Measurements from ENCODE around the gene LRRC28. TPM values are rescaled to one million over a fixed set of nuclear protein-coding genes. Genes with fewer than 3 reads are reported as not detected.
A peak's percentile ranks its signal among the peaks of the same experiment; 100 is the strongest.

The LRRC28 gene
- total RNA-seq, 2 donors from 2014 or later: 21.3 to 27.7 TPM

GRCh38 chr15:99410477-99410876 is 159.2 kb downstream of the LRRC28 start:
- Mint-ChIP-seq H3K36me3 (no peaks in the 10 kb centered on the region), H3K27ac (no peak overlapping the region), H3K9me3 (no peaks in the 10 kb centered on the region)
- ATAC-seq (no peak), DNase-seq (ENCODE audit: low spot score in 2 of 2) (no peak)

GRCh38 chr15:99411234-99411633 is 160.0 kb downstream of the LRRC28 start:
- ATAC-seq (no peak), DNase-seq (ENCODE audit: low spot score in 2 of 2) (no peak)
- H3K27ac Mint-ChIP-seq: no peak overlapping the region
- no peaks in the 10 kb centered on the region for H3K9me3 Mint-ChIP-seq
- H3K36me3 Mint-ChIP-seq: no peaks in the 10 kb centered on the region

- DNase-seq (ENCODE audit: low spot score in 2 of 2) (no peak), ATAC-seq (no peak)
- no peak overlapping the region for H3K27ac Mint-ChIP-seq
- H3K9me3 Mint-ChIP-seq: no peaks in the 10 kb centered on the region
- no peaks in the 10 kb centered on the region for H3K36me3 Mint-ChIP-seq
These were observed 160.8 kb downstream of the LRRC28 start for GRCh38 chr15:99412082-99412481.

- Mint-ChIP-seq H3K9me3 (no peaks in the 10 kb centered on the region), H3K27ac (no peak overlapping the region), H3K36me3 (no peaks in the 10 kb centered on the region)
- no peak for DNase-seq (ENCODE audit: low spot score in 2 of 2)
- no peak for ATAC-seq
These were observed 161.3 kb downstream of the LRRC28 start for GRCh38 chr15:99412626-99413025.

GRCh38 chr15:99413955-99414754 is 162.9 kb downstream of the LRRC28 start:
- no peak for ATAC-seq
- H3K36me3 Mint-ChIP-seq: peaks cover 0 to 4% of the 10 kb centered on the region in 2 donors

GRCh38 chr15:99414755-99415731 is 163.8 kb downstream of the LRRC28 start:
- DNase-seq (ENCODE audit: low spot score in 2 of 2): no peak
- Mint-ChIP-seq H3K36me3 (peaks cover 0 to 5% of the 10 kb centered on the region in 2 donors), H3K27ac (no peak overlapping the region), H3K9me3 (no peaks in the 10 kb centered on the region)
- ATAC-seq: no peak

More at GRCh38 chr15:99413955-99414754, 162.9 kb downstream of the LRRC28 start:
- no peak for DNase-seq (ENCODE audit: low spot score in 2 of 2)
- H3K9me3 Mint-ChIP-seq: no peaks in the 10 kb centered on the region
- no peak overlapping the region for H3K27ac Mint-ChIP-seq

GRCh38 chr15:99416191-99417188 is 165.2 kb downstream of the LRRC28 start:
- H3K36me3 Mint-ChIP-seq: peaks cover 0 to 10% of the 10 kb centered on the region in 2 donors
- H3K27ac Mint-ChIP-seq: no peak overlapping the region
- no peak for ATAC-seq
- no peak for DNase-seq (ENCODE audit: low spot score in 2 of 2)
- H3K9me3 Mint-ChIP-seq: no peaks in the 10 kb centered on the region

GRCh38 chr15:99421172-99421656 is 169.9 kb downstream of the LRRC28 start:
- Mint-ChIP-seq H3K36me3 (peaks cover 5 to 23% of the 10 kb centered on the region in 2 donors), H3K9me3 (no peaks in the 10 kb centered on the region), H3K27ac (peak overlapping the region; percentile 36 to 55)
- no peak for DNase-seq (ENCODE audit: low spot score in 2 of 2)
- ATAC-seq: no peak

GRCh38 chr15:99421758-99422157 is 170.5 kb downstream of the LRRC28 start:
- DNase-seq (ENCODE audit: low spot score in 2 of 2): no peak
- no peaks in the 10 kb centered on the region for H3K9me3 Mint-ChIP-seq
- H3K27ac Mint-ChIP-seq: peak overlapping the region in 1 of 2 donors; percentile 55
- ATAC-seq: no peak
- H3K36me3 Mint-ChIP-seq: peaks cover 5 to 23% of the 10 kb centered on the region in 2 donors

- H3K27ac Mint-ChIP-seq: no peak overlapping the region
- H3K9me3 Mint-ChIP-seq: no peaks in the 10 kb centered on the region
- ATAC-seq (no peak), DNase-seq (ENCODE audit: low spot score in 2 of 2) (peak in 1 of 2 donors; percentile 51)
- H3K36me3 Mint-ChIP-seq: peaks cover 5 to 23% of the 10 kb centered on the region in 2 donors
These were observed 172.2 kb downstream of the LRRC28 start for GRCh38 chr15:99423186-99424130.

GRCh38 chr15:99424131-99424571 is 172.9 kb downstream of the LRRC28 start:
- DNase-seq (ENCODE audit: low spot score in 2 of 2): no peak
- no peaks in the 10 kb centered on the region for H3K9me3 Mint-ChIP-seq
- H3K36me3 Mint-ChIP-seq: peaks cover 5 to 18% of the 10 kb centered on the region in 2 donors
- H3K27ac Mint-ChIP-seq: no peak overlapping the region
- no peak for ATAC-seq

- Mint-ChIP-seq H3K27ac (peak overlapping the region; percentile 77 to 94), H3K36me3 (peaks cover 5 to 18% of the 10 kb centered on the region in 2 donors), H3K9me3 (no peaks in the 10 kb centered on the region)
- DNase-seq (ENCODE audit: low spot score in 2 of 2) (peak; percentile 59 to 64), ATAC-seq (peak; percentile 98 to 99)
These were observed 173.8 kb downstream of the LRRC28 start for GRCh38 chr15:99424978-99425656.

GRCh38 chr15:99425657-99426301 is 174.5 kb downstream of the LRRC28 start:
- DNase-seq (ENCODE audit: low spot score in 2 of 2): peak in 1 of 2 donors; percentile 50
- ATAC-seq: no peak
- H3K36me3 Mint-ChIP-seq: peaks cover 5 to 18% of the 10 kb centered on the region in 2 donors
- peak overlapping the region in 1 of 2 donors; percentile 89 for H3K27ac Mint-ChIP-seq
- no peaks in the 10 kb centered on the region for H3K9me3 Mint-ChIP-seq
